ENCODE data around the gene PRKCA.
"Not testable (repeated sequence)": the region's sequence is repeated elsewhere in the genome, so short reads cannot be mapped to it uniquely, and the experiment has no call there.

Gene PRKCA

GRCh38 chr17:66604376-66604775, 302.0 kb downstream of the PRKCA start:
- H3K4me3 Mint-ChIP-seq, result no peak overlapping the region
- H3K36me3 Mint-ChIP-seq, result peaks cover 34% of the 10 kb centered on the region
- peaks cover 19% of the 10 kb centered on the region for H3K4me1 Mint-ChIP-seq (ENCODE audit: low read depth)

GRCh38 chr17:66605541-66605940, 303.1 kb downstream of the PRKCA start:
- Mint-ChIP-seq H3K27me3 (no peaks in the 10 kb centered on the region), H3K4me1 (ENCODE audit: low read depth) (peaks cover 20% of the 10 kb centered on the region), H3K27ac (no peak overlapping the region), H3K4me3 (no peak overlapping the region), H3K9me3 (ENCODE audit: low read depth) (peaks cover 9% of the 10 kb centered on the region), H3K36me3 (peaks cover 43% of the 10 kb centered on the region)

More at GRCh38 chr17:66604376-66604775, 302.0 kb downstream of the PRKCA start:
- Mint-ChIP-seq H3K27me3 (no peaks in the 10 kb centered on the region), H3K27ac (no peak overlapping the region), H3K9me3 (ENCODE audit: low read depth) (peaks cover 4% of the 10 kb centered on the region)

- peaks cover 11% of the 10 kb centered on the region for H3K9me3 Mint-ChIP-seq (ENCODE audit: low read depth)
- H3K36me3 Mint-ChIP-seq, result peaks cover 42% of the 10 kb centered on the region
- peak overlapping the region; percentile 54 for H3K27ac Mint-ChIP-seq
- no peaks in the 10 kb centered on the region for H3K27me3 Mint-ChIP-seq
- H3K4me1 Mint-ChIP-seq (ENCODE audit: low read depth), result peaks cover 39% of the 10 kb centered on the region
- no peak overlapping the region for H3K4me3 Mint-ChIP-seq
Observed at GRCh38 chr17:66610361-66611133, 308.1 kb downstream of the PRKCA start.

DNA sequence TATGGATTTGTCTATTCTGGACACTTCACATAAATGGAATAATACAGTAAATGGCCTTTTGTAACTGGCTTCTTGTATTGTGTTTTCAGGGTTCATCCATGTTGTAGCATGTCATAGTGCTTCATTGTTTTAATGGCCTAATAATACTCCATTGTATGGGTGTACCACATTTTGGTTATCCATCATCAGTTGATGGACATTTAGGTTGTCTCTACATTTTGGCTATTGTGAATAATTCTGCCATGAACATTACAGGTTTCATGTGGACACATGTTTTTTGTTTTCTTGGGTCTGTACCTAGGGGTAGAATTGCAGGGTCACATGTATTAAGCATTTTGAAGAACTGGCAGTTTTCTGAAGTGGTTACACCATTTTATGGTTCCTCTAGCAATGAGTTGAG, 309.0 kb downstream of the PRKCA start:
- Mint-ChIP-seq H3K4me3 (no peak overlapping the region), H3K27ac (no peak overlapping the region), H3K4me1 (ENCODE audit: low read depth) (peaks cover 45% of the 10 kb centered on the region), H3K9me3 (ENCODE audit: low read depth) (peaks cover 11% of the 10 kb centered on the region), H3K36me3 (peaks cover 40% of the 10 kb centered on the region), H3K27me3 (no peaks in the 10 kb centered on the region)

GRCh38 chr17:66612993-66613392, 310.6 kb downstream of the PRKCA start:
- Mint-ChIP-seq H3K9me3 (ENCODE audit: low read depth) (peaks cover 11% of the 10 kb centered on the region), H3K4me3 (no peak overlapping the region), H3K27ac (no peak overlapping the region), H3K36me3 (peaks cover 33% of the 10 kb centered on the region), H3K4me1 (ENCODE audit: low read depth) (peaks cover 56% of the 10 kb centered on the region), H3K27me3 (no peaks in the 10 kb centered on the region)

GRCh38 chr17:66614469-66614868, 312.1 kb downstream of the PRKCA start:
- H3K9me3 Mint-ChIP-seq (ENCODE audit: low read depth), result peaks cover 6% of the 10 kb centered on the region
- H3K36me3 Mint-ChIP-seq, result peaks cover 21% of the 10 kb centered on the region
- H3K4me1 Mint-ChIP-seq (ENCODE audit: low read depth), result peaks cover 55% of the 10 kb centered on the region
- no peak overlapping the region for H3K4me3 Mint-ChIP-seq
- no peak overlapping the region for H3K27ac Mint-ChIP-seq
- no peaks in the 10 kb centered on the region for H3K27me3 Mint-ChIP-seq

DNA sequence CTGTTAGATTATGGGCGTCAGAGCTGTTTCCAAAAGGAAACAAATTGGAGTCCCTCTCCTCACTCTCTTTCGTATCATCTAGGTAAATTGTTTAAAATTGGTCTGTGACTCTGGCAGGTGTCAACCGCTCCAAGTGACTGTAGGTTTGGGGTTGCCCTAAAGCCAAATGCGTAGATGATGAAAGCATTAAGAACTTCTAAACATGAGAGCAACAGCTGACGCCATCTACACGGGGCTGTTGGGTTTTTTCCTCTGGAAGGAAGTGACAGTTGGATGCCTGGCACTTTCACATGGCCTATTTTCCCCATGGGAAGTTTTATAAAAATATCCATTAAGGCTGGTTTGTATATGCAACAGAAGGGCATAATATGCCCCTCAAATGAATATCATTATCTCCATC, 316.8 kb downstream of the PRKCA start:
- no peaks in the 10 kb centered on the region for H3K9me3 Mint-ChIP-seq (ENCODE audit: low read depth)
- H3K4me3 Mint-ChIP-seq, result no peak overlapping the region
- no peak overlapping the region for H3K27ac Mint-ChIP-seq
- H3K36me3 Mint-ChIP-seq, result peaks cover 9% of the 10 kb centered on the region
- no peaks in the 10 kb centered on the region for H3K27me3 Mint-ChIP-seq
- H3K4me1 Mint-ChIP-seq (ENCODE audit: low read depth), result peaks cover 55% of the 10 kb centered on the region

- Mint-ChIP-seq H3K9me3 (ENCODE audit: low read depth) (no peaks in the 10 kb centered on the region), H3K4me3 (no peak overlapping the region), H3K36me3 (peaks cover 9% of the 10 kb centered on the region), H3K27me3 (no peaks in the 10 kb centered on the region), H3K4me1 (ENCODE audit: low read depth) (peaks cover 49% of the 10 kb centered on the region), H3K27ac (no peak overlapping the region)
Observed at GRCh38 chr17:66620528-66620927, 318.1 kb downstream of the PRKCA start.

DNA sequence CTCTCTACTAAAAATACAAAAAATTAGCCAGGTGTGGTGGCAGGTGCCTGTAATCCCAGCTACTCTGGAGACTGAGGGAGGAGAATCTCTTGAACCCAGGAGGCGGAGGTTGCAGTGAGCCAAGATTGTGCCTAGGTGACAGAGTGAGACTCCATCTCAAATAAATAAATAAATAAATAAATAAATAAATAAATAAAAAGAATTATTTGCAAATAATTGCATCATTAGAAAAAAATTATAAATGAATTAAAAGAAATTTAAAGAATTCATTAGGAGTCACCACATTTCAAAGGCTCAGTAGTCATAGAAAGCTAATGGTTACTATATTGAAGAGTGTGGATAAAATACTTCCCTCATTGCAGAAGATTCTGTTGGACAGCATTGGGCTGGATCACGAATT, 322.2 kb downstream of the PRKCA start:
- not testable (repeated sequence) for H3K9me3 Mint-ChIP-seq (ENCODE audit: low read depth); H3K4me3 Mint-ChIP-seq; H3K36me3 Mint-ChIP-seq; H3K27ac Mint-ChIP-seq; H3K27me3 Mint-ChIP-seq
- peaks cover 40% of the 10 kb centered on the region for H3K4me1 Mint-ChIP-seq (ENCODE audit: low read depth)

GRCh38 chr17:66625311-66625767, 322.9 kb downstream of the PRKCA start:
- Mint-ChIP-seq H3K4me3 (no peak overlapping the region), H3K27me3 (no peaks in the 10 kb centered on the region), H3K9me3 (ENCODE audit: low read depth) (no peaks in the 10 kb centered on the region), H3K36me3 (peaks cover 9% of the 10 kb centered on the region), H3K27ac (no peak overlapping the region), H3K4me1 (ENCODE audit: low read depth) (peaks cover 37% of the 10 kb centered on the region)

DNA sequence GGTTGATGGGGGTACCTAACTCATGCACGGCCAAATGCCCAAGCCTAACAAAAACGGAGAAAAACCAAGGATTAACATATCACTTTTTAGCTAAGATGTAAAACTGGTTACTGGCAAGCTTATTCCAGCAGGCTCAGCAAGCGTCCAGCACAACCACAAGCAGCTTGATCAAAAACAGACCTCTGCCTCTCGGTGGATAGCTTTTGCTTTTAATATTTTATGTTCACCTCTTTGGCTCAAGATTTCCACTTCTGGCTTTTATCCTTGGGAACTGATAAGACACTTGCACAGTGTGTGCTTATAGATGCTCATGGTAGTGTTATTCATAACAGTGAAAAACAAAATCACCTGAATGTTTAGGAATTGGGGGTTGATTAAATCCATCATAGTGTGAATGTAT, 325.6 kb downstream of the PRKCA start:
- H3K4me3 Mint-ChIP-seq, result no peak overlapping the region
- no peaks in the 10 kb centered on the region for H3K27me3 Mint-ChIP-seq
- no peaks in the 10 kb centered on the region for H3K36me3 Mint-ChIP-seq
- no peaks in the 10 kb centered on the region for H3K9me3 Mint-ChIP-seq (ENCODE audit: low read depth)
- H3K4me1 Mint-ChIP-seq (ENCODE audit: low read depth), result peaks cover 49% of the 10 kb centered on the region
- H3K27ac Mint-ChIP-seq, result no peak overlapping the region

DNA sequence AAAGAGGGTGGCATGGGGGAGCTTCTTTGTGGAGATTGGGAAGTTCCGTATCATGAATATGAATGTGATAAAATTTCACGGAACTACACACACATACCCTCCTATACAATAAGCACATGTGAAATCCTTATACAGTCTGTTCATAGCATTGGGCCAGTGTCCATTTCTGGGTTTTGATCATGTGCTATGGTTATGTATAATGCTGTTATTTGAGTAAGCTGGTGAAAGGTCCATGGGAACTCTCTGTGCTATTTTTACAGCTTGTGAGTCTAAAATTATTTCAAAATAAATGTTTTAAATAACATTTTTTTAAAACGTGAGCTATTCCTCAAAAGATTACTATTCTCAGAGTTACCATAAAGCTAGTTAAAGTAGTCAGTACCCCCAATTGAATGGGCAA, 327.3 kb downstream of the PRKCA start:
- H3K27me3 Mint-ChIP-seq, result no peaks in the 10 kb centered on the region
- H3K36me3 Mint-ChIP-seq, result peaks cover 4% of the 10 kb centered on the region
- no peaks in the 10 kb centered on the region for H3K9me3 Mint-ChIP-seq (ENCODE audit: low read depth)
- no peak overlapping the region for H3K4me3 Mint-ChIP-seq
- peaks cover 55% of the 10 kb centered on the region for H3K4me1 Mint-ChIP-seq (ENCODE audit: low read depth)
- H3K27ac Mint-ChIP-seq, result peak overlapping the region; percentile 25

DNA sequence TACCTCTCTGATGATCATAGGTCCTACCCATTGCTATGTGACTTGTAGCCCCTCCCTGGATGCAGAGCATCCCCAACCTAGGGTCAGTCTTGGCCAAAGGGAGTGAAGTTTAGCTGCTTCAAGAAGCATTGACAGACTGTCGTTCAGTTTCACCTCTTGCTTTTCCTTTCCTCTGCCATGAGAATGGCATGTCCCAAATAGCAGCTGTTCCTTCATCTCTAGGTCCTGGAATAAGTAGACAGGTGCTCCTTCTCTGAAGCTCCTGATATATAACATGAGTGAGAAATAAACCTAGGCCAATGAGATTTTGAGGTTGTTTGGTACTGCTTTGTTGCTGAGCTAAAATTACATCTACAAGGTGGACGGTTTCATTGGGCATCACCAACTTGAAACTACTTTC, 328.0 kb downstream of the PRKCA start:
- no peaks in the 10 kb centered on the region for H3K9me3 Mint-ChIP-seq (ENCODE audit: low read depth)
- no peaks in the 10 kb centered on the region for H3K27me3 Mint-ChIP-seq
- H3K4me1 Mint-ChIP-seq (ENCODE audit: low read depth), result peaks cover 57% of the 10 kb centered on the region
- peaks cover 6% of the 10 kb centered on the region for H3K36me3 Mint-ChIP-seq
- no peak overlapping the region for H3K4me3 Mint-ChIP-seq
- peak overlapping the region; percentile 41 for H3K27ac Mint-ChIP-seq

DNA sequence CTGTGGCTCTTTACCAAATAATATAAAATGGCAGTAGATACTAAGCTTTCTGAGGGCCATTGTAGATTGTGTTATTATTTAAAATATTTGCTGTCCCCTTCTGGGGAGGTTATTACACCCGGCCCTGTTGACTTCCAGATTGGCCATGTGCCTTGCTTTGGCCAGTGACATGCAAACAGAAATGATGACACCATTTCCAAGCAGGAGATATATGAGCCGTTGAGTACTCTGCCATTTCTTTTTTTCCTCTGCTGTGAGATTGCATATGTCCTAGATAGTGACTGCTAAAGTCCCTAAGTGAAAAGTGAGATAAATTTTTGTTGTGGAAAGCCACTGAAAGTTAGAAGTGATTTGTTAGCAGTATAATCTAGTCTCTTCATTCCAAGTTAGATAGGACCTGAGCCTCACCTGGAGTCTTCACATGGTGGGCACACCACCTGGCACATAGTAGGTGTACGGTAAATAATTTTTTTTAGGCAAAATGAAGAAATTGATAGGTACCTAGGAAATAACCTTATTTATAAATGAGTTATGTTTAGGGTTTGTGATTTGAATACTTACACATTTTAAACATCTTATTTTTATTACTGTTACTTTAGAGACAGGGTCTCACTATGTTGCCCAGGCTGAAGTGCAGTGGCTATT, 328.5 kb downstream of the PRKCA start:
- Mint-ChIP-seq H3K27ac (peak overlapping the region; percentile 41), H3K4me1 (ENCODE audit: low read depth) (peaks cover 61% of the 10 kb centered on the region), H3K4me3 (no peak overlapping the region), H3K27me3 (no peaks in the 10 kb centered on the region), H3K9me3 (ENCODE audit: low read depth) (no peaks in the 10 kb centered on the region), H3K36me3 (peaks cover 10% of the 10 kb centered on the region)

DNA sequence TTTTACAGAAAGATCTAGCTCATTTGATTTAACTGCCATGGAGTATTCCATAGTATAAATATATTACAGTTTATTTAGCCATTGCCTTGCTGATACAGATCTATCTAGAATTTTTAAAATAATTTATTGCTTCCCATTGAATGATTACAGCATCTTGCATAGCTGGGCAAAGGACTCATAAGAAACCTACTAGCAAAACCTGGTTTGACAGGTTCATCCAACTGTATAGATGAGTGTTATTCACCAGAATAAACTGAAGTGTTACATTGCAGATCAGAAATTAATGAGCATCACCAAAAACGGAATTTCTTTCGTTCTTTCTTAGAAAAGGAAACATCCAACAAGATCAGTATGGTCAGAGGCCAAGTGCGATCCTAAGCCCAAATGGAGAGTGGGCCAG, 330.3 kb downstream of the PRKCA start:
- Mint-ChIP-seq H3K27ac (peak overlapping the region; percentile 83), H3K36me3 (peaks cover 11% of the 10 kb centered on the region), H3K9me3 (ENCODE audit: low read depth) (no peaks in the 10 kb centered on the region), H3K4me1 (ENCODE audit: low read depth) (peaks cover 63% of the 10 kb centered on the region), H3K4me3 (no peak overlapping the region), H3K27me3 (no peaks in the 10 kb centered on the region)
